HG02759 (cell line): Measurements from ENCODE around the gene TCN1.
"Not testable (repeated sequence)": the region's sequence is repeated elsewhere in the genome, so short reads cannot be mapped to it uniquely, and the experiment has no call there.

Source experiments
- ATAC-seq: cut with Tn5 transposase; IDR thresholded peaks from one replicate; pipeline ENCODE4 v1.9.1; 2021; ENCODE audit warnings: mild to moderate bottlenecking, moderate library complexity; ENCODE audit not compliant: unreplicated experiment

Gene TCN1

GRCh38 chr11:59857439-59858434, 8.6 kb downstream of the TCN1 start:
- ATAC-seq: no peak

- no peak for ATAC-seq
Observed at GRCh38 chr11:59854871-59855270, 11.4 kb downstream of the TCN1 start.

- ATAC-seq: not testable (repeated sequence)
Observed at GRCh38 chr11:59851416-59851815, 14.9 kb downstream of the TCN1 start.

GRCh38 chr11:59849551-59849950, 16.7 kb downstream of the TCN1 start:
- ATAC-seq: not testable (repeated sequence)

- ATAC-seq: no peak
Observed at GRCh38 chr11:59849129-59849528, 17.2 kb downstream of the TCN1 start.

GRCh38 chr11:59848439-59848838, 17.8 kb downstream of the TCN1 start:
- ATAC-seq: not testable (repeated sequence)

GRCh38 chr11:59847626-59848025, 18.7 kb downstream of the TCN1 start:
- no peak for ATAC-seq

- ATAC-seq: no peak
Observed at GRCh38 chr11:59846556-59846955, 19.7 kb downstream of the TCN1 start.

GRCh38 chr11:59845399-59845798, 20.9 kb downstream of the TCN1 start, which contains the start of gene CBLIF:
TSS of gene CBLIF (minus strand) at chr11:59845499. CDS start at chr11:59845453, 46 bp downstream.
- ATAC-seq: no peak

GRCh38 chr11:59842316-59842715, 24.0 kb downstream of the TCN1 start:
- no peak for ATAC-seq

- peak; percentile 66 for ATAC-seq
Observed at GRCh38 chr11:59841514-59841913, 24.8 kb downstream of the TCN1 start.

GRCh38 chr11:59839615-59840014, 26.7 kb downstream of the TCN1 start:
- no peak for ATAC-seq

- no peak for ATAC-seq
Observed at GRCh38 chr11:59833602-59834001, 32.7 kb downstream of the TCN1 start.

GRCh38 chr11:59829358-59829757, 36.9 kb downstream of the TCN1 start:
- ATAC-seq: no peak

- peak; percentile 84 for ATAC-seq
Observed at GRCh38 chr11:59822989-59823566, 43.2 kb downstream of the TCN1 start.

- ATAC-seq: no peak
Observed at GRCh38 chr11:59818572-59818971, 47.7 kb downstream of the TCN1 start.

- not testable (repeated sequence) for ATAC-seq
Observed at GRCh38 chr11:59816434-59816833, 49.9 kb downstream of the TCN1 start.

GRCh38 chr11:59815754-59816153, 50.5 kb downstream of the TCN1 start:
- no peak for ATAC-seq

- ATAC-seq: no peak
Observed at GRCh38 chr11:59814021-59814420, 52.3 kb downstream of the TCN1 start.

GRCh38 chr11:59813364-59813763, 52.9 kb downstream of the TCN1 start:
- no peak for ATAC-seq

- ATAC-seq: no peak
Observed at GRCh38 chr11:59812220-59812619, 54.1 kb downstream of the TCN1 start.

- peak; percentile 5 for ATAC-seq
Observed at GRCh38 chr11:59810911-59811259, 55.4 kb downstream of the TCN1 start.
